ENCODE data around the gene POLR3A.

Gene POLR3A

GRCh38 chr10:77977016-77977415 lies 52.3 kb downstream of the POLR3A start:
- no peak for DNase-seq

GRCh38 chr10:77975086-77975666 lies 54.1 kb downstream of the POLR3A start:
- DNase-seq = no peak

- DNase-seq = peak in 2 of 3 donors; percentile 16 to 17
These were observed 54.8 kb downstream of the POLR3A start for GRCh38 chr10:77974396-77975074.

GRCh38 chr10:77973276-77973675 lies 56.0 kb downstream of the POLR3A start:
- no peak for DNase-seq

GRCh38 chr10:77972148-77972547 lies 57.2 kb downstream of the POLR3A start:
- no peak for DNase-seq

- no peak for DNase-seq
These were observed 57.5 kb downstream of the POLR3A start for GRCh38 chr10:77971804-77972144.

GRCh38 chr10:77970869-77971803 lies 58.2 kb downstream of the POLR3A start:
- peak in 2 of 3 donors; percentile 19 to 20 for DNase-seq

GRCh38 chr10:77969114-77969513 lies 60.2 kb downstream of the POLR3A start:
- DNase-seq = no peak

GRCh38 chr10:77967611-77968022 lies 61.7 kb downstream of the POLR3A start:
- no peak for DNase-seq

GRCh38 chr10:77965294-77965693 lies 64.0 kb downstream of the POLR3A start:
- DNase-seq = peak; percentile 48 to 58 (median 55)

GRCh38 chr10:77964811-77965210 lies 64.5 kb downstream of the POLR3A start:
- no peak for DNase-seq

GRCh38 chr10:77963901-77964300 lies 65.4 kb downstream of the POLR3A start:
- no peak for DNase-seq

- DNase-seq = no peak
These were observed 66.8 kb downstream of the POLR3A start for GRCh38 chr10:77962350-77963146.

- DNase-seq = no peak
These were observed 67.6 kb downstream of the POLR3A start for GRCh38 chr10:77961668-77962067.

GRCh38 chr10:77960829-77961329 lies 68.4 kb downstream of the POLR3A start:
- DNase-seq = no peak

- DNase-seq = no peak
These were observed 69.3 kb downstream of the POLR3A start for GRCh38 chr10:77959887-77960455.

GRCh38 chr10:77959384-77959783 lies 69.9 kb downstream of the POLR3A start:
- no peak for DNase-seq

GRCh38 chr10:77955136-77955535 lies 74.2 kb downstream of the POLR3A start:
- DNase-seq = no peak

- DNase-seq = no peak
These were observed 80.1 kb downstream of the POLR3A start for GRCh38 chr10:77949167-77949566.

- no peak for DNase-seq
These were observed 83.2 kb downstream of the POLR3A start for GRCh38 chr10:77946084-77946483.

- DNase-seq = peak; percentile 8 to 24 (median 9)
These were observed 84.8 kb downstream of the POLR3A start for GRCh38 chr10:77944519-77944918.
